ENCODE measurements around the gene CASR. TPM values are rescaled to one million over a fixed set of nuclear protein-coding genes. Genes with fewer than 3 reads are reported as not detected.

CASR gene
- polyA plus RNA-seq, 1 of the 3 experiments (the other 2 are of a cell fraction) = not detected

- TF ChIP-seq GABPA (IDR thresholded peaks at IDR 0.05; ENCODE audit: low read depth) (no peak), USF1 (IDR thresholded peaks at IDR 0.05; ENCODE audit: borderline replicate concordance, low read depth) (no peak), YY1 (IDR thresholded peaks at IDR 0.05; ENCODE audit: low read depth) (no peak), EZH2phosphoT487 (IDR thresholded peaks at IDR 0.05; ENCODE audit: borderline replicate concordance, low read depth) (no peak), RXRA (IDR thresholded peaks at IDR 0.05; ENCODE audit: borderline replicate concordance, low read depth) (no peak), FOSL2 (IDR thresholded peaks at IDR 0.05; ENCODE audit: borderline replicate concordance, low read depth) (no peak), PBX3 (IDR thresholded peaks at IDR 0.05) (no peak), SIN3A (IDR thresholded peaks at IDR 0.05; ENCODE audit: borderline replicate concordance, low read depth, low read length) (no peak), MEF2A (IDR thresholded peaks at IDR 0.05; ENCODE audit: borderline replicate concordance, low read depth) (no peak), EP300 (IDR thresholded peaks at IDR 0.05; ENCODE audit: borderline replicate concordance in 1 of 2, low read depth in 1 of 2, low read length in 1 of 2) (no peak), JUND (IDR thresholded peaks at IDR 0.05) (no peak), GATA2 (CRISPR knock-in tag; IDR thresholded peaks at IDR 0.05) (no peak), CTCF (IDR thresholded peaks at IDR 0.05) (no peak), FOXM1 (IDR thresholded peaks at IDR 0.05; ENCODE audit: low read depth) (no peak)
- Histone ChIP-seq H3K36me3 (replicated peaks in 1 of 2; ENCODE audit: control insufficient read depth in 1 of 2, insufficient read depth in 2 of 2, low read length in 1 of 2) (no peaks in the 10 kb centered on the region), H3F3A (replicated peaks; ENCODE audit: insufficient read depth) (no peaks in the 10 kb centered on the region), H3K4me1 (ENCODE audit: control insufficient read depth in 1 of 2, insufficient read depth in 2 of 2, low read depth in 1 of 2, low read length in 1 of 2) (no peaks in the 10 kb centered on the region; a peak in 1 of 4 replicates), H3K9me2 (no peaks in the 10 kb centered on the region), H3K9me3 (no peaks in the 10 kb centered on the region; the same call in 1 of the 2 replicates), H3K79me2 (ENCODE audit: insufficient read depth) (no peaks in the 10 kb centered on the region), H3K27ac (ENCODE audit: low read depth in 2 of 2, low read length in 1 of 2) (no peak overlapping the region), H3K4me2 (no peak overlapping the region), H3K27me3 (ENCODE audit: insufficient read depth) (no peaks in the 10 kb centered on the region; the same call in none of the 2 replicates), H3K9ac (no peak overlapping the region), H2AFZ (ENCODE audit: low read depth) (no peak overlapping the region), H4K20me1 (ENCODE audit: insufficient read depth) (no peaks in the 10 kb centered on the region), H3K4me3 (ENCODE audit: low read depth in 2 of 2, low read length in 1 of 2) (no peak overlapping the region)
- WGBS (ENCODE audit: low lambda C conversion rate) = 51% methylated on average over 5 of the region's 5 CpGs
- ChIA-PET POLR2A (no interaction called here), CTCF (interaction anchor here (0.9 kb wide), 1 partner anchor 9 kb away, joined by 3 read pairs; no protein-coding TSS in a partner anchor)
- DNase-seq = no peak
Observed at GRCh38 chr3:122295266-122296062, 112.0 kb downstream of the CASR start.
